Thyroid gland (tissue), 4 donors: Measurements from ENCODE around the gene EPC1.

Source experiments
- CTCF ChIP-seq, 6 experiments: fragments of 200-600 bp in 3 of 6; fragments of 450-650 bp in 3 of 6; sonication (generic) in 3 of 6; IDR thresholded peaks; one replicate each; pipeline ENCODE4 v1.5.1; 2016 to 2019; ENCODE audit warnings: antibody characterized with exemption in 6 of 6, mild to moderate bottlenecking in 2 of 6, inconsistent platforms in 1 of 6, moderate library complexity in 1 of 6
- POLR2A ChIP-seq, 2 donors: fragments of 450-650 bp; IDR thresholded peaks; one replicate each; pipeline ENCODE4 v1.6.1; 2017; ENCODE audit warnings: antibody characterized with exemption in 2 of 2, mild to moderate bottlenecking in 2 of 2, moderate library complexity in 1 of 2

DNA sequence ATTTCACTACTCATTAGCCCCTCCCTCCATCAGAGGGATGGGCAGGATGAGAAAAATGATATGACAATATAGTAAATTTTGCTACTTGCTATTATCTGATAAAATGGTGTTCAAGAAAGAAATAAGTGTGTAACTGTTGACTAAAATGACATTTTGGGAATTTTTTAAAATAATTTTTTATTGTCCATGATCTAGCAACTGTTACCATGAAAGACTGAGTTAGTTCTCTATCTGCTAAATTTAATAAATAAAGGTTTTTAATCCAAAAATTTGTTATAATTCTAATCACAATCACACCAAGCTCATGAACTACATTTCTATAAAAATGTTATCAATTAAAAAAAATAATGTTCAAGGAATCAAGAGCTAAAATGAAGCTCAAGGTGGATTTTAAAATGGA, 28.7 kb upstream of the EPC1 start:
- TF ChIP-seq CTCF (IDR thresholded peaks at IDR 0.05): no peak
- no peak for TF ChIP-seq POLR2A (IDR thresholded peaks at IDR 0.05)
